ENCODE data around the gene AKAP6. TPM values are rescaled to one million over a fixed set of nuclear protein-coding genes. Genes with fewer than 3 reads are reported as not detected.

AKAP6 gene
- total and polyA plus RNA-seq, 2 experiments from 2014 or later: 0.38 to 0.42 TPM

DNA sequence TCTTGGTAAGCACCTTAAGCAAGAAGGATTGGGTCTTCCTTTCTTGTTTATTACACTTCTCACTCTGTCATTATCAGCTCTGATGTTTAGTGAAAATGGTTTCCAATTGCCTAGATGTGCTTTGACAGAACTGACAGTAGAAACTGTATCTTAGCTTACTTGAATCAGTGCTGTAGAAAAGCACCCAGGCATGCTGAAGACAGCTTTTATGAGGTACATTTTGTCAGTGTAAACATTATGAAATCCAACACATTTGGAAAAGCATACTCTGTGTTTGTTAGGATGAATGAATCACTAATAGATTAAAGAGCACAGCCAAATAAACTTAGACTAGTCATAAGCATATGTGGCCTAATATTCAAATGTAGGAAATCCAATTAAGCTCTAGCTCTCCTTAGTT, 319.3 kb downstream of the AKAP6 start (continued):
- TF ChIP-seq, protein P1, sequence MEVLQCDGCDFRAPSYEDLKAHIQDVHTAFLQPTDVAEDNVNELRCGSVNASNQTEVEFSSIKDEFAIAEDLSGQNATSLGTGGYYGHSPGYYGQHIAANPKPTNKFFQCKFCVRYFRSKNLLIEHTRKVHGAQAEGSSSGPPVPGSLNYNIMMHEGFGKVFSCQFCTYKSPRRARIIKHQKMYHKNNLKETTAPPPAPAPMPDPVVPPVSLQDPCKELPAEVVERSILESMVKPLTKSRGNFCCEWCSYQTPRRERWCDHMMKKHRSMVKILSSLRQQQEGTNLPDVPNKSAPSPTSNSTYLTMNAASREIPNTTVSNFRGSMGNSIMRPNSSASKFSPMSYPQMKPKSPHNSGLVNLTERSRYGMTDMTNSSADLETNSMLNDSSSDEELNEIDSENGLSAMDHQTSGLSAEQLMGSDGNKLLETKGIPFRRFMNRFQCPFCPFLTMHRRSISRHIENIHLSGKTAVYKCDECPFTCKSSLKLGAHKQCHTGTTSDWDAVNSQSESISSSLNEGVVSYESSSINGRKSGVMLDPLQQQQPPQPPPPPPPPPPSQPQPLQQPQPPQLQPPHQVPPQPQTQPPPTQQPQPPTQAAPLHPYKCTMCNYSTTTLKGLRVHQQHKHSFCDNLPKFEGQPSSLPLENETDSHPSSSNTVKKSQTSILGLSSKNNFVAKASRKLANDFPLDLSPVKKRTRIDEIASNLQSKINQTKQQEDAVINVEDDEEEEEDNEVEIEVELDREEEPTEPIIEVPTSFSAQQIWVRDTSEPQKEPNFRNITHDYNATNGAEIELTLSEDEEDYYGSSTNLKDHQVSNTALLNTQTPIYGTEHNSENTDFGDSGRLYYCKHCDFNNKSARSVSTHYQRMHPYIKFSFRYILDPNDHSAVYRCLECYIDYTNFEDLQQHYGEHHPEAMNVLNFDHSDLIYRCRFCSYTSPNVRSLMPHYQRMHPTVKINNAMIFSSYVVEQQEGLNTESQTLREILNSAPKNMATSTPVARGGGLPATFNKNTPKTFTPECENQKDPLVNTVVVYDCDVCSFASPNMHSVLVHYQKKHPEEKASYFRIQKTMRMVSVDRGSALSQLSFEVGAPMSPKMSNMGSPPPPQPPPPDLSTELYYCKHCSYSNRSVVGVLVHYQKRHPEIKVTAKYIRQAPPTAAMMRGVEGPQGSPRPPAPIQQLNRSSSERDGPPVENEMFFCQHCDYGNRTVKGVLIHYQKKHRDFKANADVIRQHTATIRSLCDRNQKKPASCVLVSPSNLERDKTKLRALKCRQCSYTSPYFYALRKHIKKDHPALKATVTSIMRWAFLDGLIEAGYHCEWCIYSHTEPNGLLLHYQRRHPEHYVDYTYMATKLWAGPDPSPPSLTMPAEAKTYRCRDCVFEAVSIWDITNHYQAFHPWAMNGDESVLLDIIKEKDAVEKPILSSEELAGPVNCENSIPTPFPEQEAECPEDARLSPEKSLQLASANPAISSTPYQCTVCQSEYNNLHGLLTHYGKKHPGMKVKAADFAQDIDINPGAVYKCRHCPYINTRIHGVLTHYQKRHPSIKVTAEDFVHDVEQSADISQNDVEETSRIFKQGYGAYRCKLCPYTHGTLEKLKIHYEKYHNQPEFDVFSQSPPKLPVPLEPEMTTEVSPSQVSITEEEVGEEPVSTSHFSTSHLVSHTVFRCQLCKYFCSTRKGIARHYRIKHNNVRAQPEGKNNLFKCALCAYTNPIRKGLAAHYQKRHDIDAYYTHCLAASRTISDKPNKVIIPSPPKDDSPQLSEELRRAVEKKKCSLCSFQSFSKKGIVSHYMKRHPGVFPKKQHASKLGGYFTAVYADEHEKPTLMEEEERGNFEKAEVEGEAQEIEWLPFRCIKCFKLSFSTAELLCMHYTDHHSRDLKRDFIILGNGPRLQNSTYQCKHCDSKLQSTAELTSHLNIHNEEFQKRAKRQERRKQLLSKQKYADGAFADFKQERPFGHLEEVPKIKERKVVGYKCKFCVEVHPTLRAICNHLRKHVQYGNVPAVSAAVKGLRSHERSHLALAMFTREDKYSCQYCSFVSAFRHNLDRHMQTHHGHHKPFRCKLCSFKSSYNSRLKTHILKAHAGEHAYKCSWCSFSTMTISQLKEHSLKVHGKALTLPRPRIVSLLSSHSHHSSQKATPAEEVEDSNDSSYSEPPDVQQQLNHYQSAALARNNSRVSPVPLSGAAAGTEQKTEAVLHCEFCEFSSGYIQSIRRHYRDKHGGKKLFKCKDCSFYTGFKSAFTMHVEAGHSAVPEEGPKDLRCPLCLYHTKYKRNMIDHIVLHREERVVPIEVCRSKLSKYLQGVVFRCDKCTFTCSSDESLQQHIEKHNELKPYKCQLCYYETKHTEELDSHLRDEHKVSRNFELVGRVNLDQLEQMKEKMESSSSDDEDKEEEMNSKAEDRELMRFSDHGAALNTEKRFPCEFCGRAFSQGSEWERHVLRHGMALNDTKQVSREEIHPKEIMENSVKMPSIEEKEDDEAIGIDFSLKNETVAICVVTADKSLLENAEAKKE (CRISPR knock-in tag; IDR thresholded peaks at IDR 0.05): no peak
- TF ChIP-seq ZNF331 (CRISPR knock-in tag; IDR thresholded peaks at IDR 0.05; ENCODE audit: low read depth): no peak
- no peak for TF ChIP-seq EZH2 (IDR thresholded peaks at IDR 0.05; ENCODE audit: low read depth, unreplicated experiment)
- no peak for TF ChIP-seq JUNB (IDR thresholded peaks at IDR 0.05; ENCODE audit: unreplicated experiment)
- no peak for TF ChIP-seq CREB1 (CRISPR knock-in tag; IDR thresholded peaks at IDR 0.05; ENCODE audit: low read depth)
- no peak for TF ChIP-seq ZNF114 (CRISPR knock-in tag; IDR thresholded peaks at IDR 0.05)
- no peak for TF ChIP-seq NANOG (IDR thresholded peaks at IDR 0.05; ENCODE audit: borderline replicate concordance)

DNA sequence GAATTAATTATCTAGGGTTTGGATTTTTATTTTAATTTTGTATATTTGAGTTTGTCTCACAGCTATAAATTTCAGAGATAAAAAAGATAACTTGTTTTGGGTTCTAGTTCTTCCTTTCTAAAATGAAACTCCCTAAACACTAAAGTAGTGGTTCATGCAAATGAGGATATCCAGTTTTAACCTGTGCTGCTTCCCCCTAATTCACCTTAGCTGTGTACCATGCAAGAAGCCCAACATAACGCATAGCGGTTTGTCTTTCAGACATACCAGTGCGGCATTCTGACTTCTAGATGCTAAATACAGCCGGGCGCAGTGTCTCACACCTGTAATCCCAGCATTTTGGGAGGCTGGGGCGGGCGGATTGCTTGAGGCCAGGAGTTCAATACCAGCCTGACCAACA, 320.9 kb downstream of the AKAP6 start:
- Histone ChIP-seq H3K9me2 (ENCODE audit: insufficient read depth) (peaks cover 3% of the 10 kb centered on the region; the same call in 1 of the 2 replicates), H4K20me1 (replicated peaks; ENCODE audit: insufficient read depth) (no peaks in the 10 kb centered on the region), H3K79me2 (replicated peaks; ENCODE audit: insufficient read depth) (no peaks in the 10 kb centered on the region), H3K27me3 (ENCODE audit: insufficient read depth) (no peaks in the 10 kb centered on the region), H3K4me2 (no peak overlapping the region), H3K27ac (ENCODE audit: low read depth) (no peak overlapping the region), H3K4me1 (ENCODE audit: insufficient read depth) (no peaks in the 10 kb centered on the region), H3K36me3 (ENCODE audit: insufficient read depth) (no peaks in the 10 kb centered on the region), H2AFZ (no peak overlapping the region), H3K4me3 (no peak overlapping the region), H3F3A (replicated peaks; ENCODE audit: low read depth) (no peaks in the 10 kb centered on the region)
- H3K4me1 Mint-ChIP-seq: no peaks in the 10 kb centered on the region
- H3K27ac Mint-ChIP-seq: no peak overlapping the region
- no peak for TF ChIP-seq POLR2AphosphoS5 (IDR thresholded peaks at IDR 0.05; ENCODE audit: low read depth)
- no peak for TF ChIP-seq CREB1 (CRISPR knock-in tag; IDR thresholded peaks at IDR 0.05; ENCODE audit: low read depth)
- no peak overlapping the region for H3K4me3 Mint-ChIP-seq
- DNase-seq (ENCODE audit: low spot score): no peak
- H3K27me3 Mint-ChIP-seq (ENCODE audit: insufficient read depth, low read depth, poor library complexity): peaks cover 1% of the 10 kb centered on the region
- no peaks in the 10 kb centered on the region for H3K36me3 Mint-ChIP-seq (ENCODE audit: low read depth)
- ATAC-seq: no peak
- no peaks in the 10 kb centered on the region for H3K9me3 Mint-ChIP-seq

All from GM23338 (cell line).